ENCODE results near the gene ERP27.
A peak's percentile ranks its signal among the peaks of the same experiment; 100 is the strongest.

ERP27 gene

GRCh38 chr12:14931791-14932560 lies 6.4 kb downstream of the ERP27 start:
- DNase-seq (ENCODE audit: insufficient read length, low spot score) (no peak), FAIRE-seq (no peak)

GRCh38 chr12:14931359-14931758 lies 7.0 kb downstream of the ERP27 start:
- FAIRE-seq = no peak
- no peak for TF ChIP-seq POLR2A (IDR thresholded peaks at IDR 0.05; ENCODE audit: low read depth, low read length)
- no peak for TF ChIP-seq SPI1 (IDR thresholded peaks at IDR 0.05; ENCODE audit: low read depth, low read length)
- no peak for TF ChIP-seq POLR2AphosphoS5 (IDR thresholded peaks at IDR 0.05; ENCODE audit: low read depth, low read length)
- TF ChIP-seq POU2F2 (IDR thresholded peaks at IDR 0.05; ENCODE audit: low read depth, low read length) = no peak
- TF ChIP-seq PAX5 (IDR thresholded peaks at IDR 0.05; ENCODE audit: insufficient read depth, low read length, severe bottlenecking) = no peak
- no peak for TF ChIP-seq TAF1 (IDR thresholded peaks at IDR 0.05; ENCODE audit: low read depth, low read length)
- no peak for DNase-seq (ENCODE audit: insufficient read length, low spot score)

More at GRCh38 chr12:14931791-14932560, 6.4 kb downstream of the ERP27 start:
- no peak for TF ChIP-seq POU2F2 (IDR thresholded peaks at IDR 0.05; ENCODE audit: low read depth, low read length)
- no peak for TF ChIP-seq POLR2AphosphoS5 (IDR thresholded peaks at IDR 0.05; ENCODE audit: low read depth, low read length)
- no peak for TF ChIP-seq TAF1 (IDR thresholded peaks at IDR 0.05; ENCODE audit: low read depth, low read length)
- no peak for TF ChIP-seq SPI1 (IDR thresholded peaks at IDR 0.05; ENCODE audit: low read depth, low read length)
- TF ChIP-seq POLR2A (IDR thresholded peaks at IDR 0.05; ENCODE audit: low read depth, low read length) = no peak
- TF ChIP-seq PAX5 (IDR thresholded peaks at IDR 0.05; ENCODE audit: insufficient read depth, low read length, severe bottlenecking) = no peak

DNA sequence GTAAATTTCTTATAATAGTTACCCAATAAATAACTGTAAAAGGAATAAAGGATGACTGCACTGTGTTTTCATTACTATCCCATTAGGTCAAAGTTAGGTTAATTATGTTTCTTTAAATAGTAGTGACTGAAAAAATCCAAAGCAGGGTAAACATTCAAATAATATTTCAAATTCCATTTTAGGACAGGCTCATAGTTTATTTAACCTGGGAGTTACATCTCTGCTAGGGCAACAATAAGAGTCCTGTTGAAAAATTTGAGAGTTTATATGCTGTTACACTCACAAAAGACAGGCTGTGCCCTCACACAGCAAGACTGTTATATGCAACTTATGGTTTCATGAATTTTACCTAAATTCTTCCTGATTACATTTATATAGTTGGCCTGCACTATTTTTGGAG lies 8.0 kb downstream of the ERP27 start:
- TF ChIP-seq TAF1 (IDR thresholded peaks at IDR 0.05; ENCODE audit: low read depth, low read length) = no peak
- TF ChIP-seq POU2F2 (IDR thresholded peaks at IDR 0.05; ENCODE audit: low read depth, low read length) = no peak
- no peak for TF ChIP-seq PAX5 (IDR thresholded peaks at IDR 0.05; ENCODE audit: insufficient read depth, low read length, severe bottlenecking)
- no peak for TF ChIP-seq SPI1 (IDR thresholded peaks at IDR 0.05; ENCODE audit: low read depth, low read length)
- no peak for TF ChIP-seq POLR2A (IDR thresholded peaks at IDR 0.05; ENCODE audit: low read depth, low read length)
- no peak for TF ChIP-seq POLR2AphosphoS5 (IDR thresholded peaks at IDR 0.05; ENCODE audit: low read depth, low read length)
- FAIRE-seq = no peak
- DNase-seq (ENCODE audit: insufficient read length, low spot score) = no peak

DNA sequence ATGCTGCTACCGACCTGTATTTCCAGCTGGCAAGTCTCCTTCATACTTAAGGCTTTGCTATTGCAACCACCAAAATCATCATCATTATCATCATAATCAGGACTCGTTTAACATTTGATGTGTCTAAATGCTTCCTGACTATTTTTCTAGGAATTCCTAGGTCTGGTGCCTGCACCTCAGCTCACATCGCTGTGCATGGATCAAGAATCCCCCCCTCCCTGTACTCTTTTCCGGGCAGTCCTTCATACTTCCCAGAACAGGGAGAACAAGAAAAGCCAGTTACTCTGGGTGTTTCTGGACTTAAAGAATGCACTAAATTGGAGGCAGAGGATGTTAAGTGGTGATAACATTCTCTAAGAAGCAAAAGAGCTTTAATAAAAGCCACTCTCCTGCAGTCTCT lies 9.4 kb downstream of the ERP27 start:
- DNase-seq (ENCODE audit: insufficient read length, low spot score) (no peak), FAIRE-seq (no peak)
- no peak for TF ChIP-seq TAF1 (IDR thresholded peaks at IDR 0.05; ENCODE audit: low read depth, low read length)

DNA sequence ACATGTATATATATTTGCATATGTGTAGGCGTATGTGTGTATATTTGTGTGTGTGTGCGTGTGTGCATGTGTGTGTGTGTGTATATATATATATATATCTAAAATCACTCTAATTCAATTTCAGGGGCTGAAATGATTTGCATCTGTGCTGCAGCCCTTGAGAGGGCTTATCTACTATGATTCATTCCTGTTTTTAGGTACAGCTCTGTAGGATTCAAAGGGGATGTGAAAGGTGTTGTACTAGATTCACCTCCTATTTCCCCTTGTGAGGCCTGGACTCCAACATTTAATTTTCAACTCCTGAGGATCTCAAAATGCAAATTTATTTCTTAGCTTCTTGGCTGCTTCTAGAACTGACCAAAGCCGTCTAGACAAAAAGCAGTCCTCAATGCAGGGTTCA lies 11.1 kb downstream of the ERP27 start:
- FAIRE-seq = no peak
- TF ChIP-seq POU2F2 (IDR thresholded peaks at IDR 0.05; ENCODE audit: low read depth, low read length) (no peak), POLR2AphosphoS5 (IDR thresholded peaks at IDR 0.05; ENCODE audit: low read depth, low read length) (no peak), PAX5 (IDR thresholded peaks at IDR 0.05; ENCODE audit: insufficient read depth, low read length, severe bottlenecking) (no peak), TAF1 (IDR thresholded peaks at IDR 0.05; ENCODE audit: low read depth, low read length) (no peak), SPI1 (IDR thresholded peaks at IDR 0.05; ENCODE audit: low read depth, low read length) (0 out of 2 replicates have a peak, but pooled peaks have one; percentile 37)
- DNase-seq (ENCODE audit: insufficient read length, low spot score) = no peak

GRCh38 chr12:14924541-14924940 lies 13.8 kb downstream of the ERP27 start:
- no peak for FAIRE-seq
- DNase-seq (ENCODE audit: insufficient read length, low spot score) = no peak
- TF ChIP-seq POU2F2 (IDR thresholded peaks at IDR 0.05; ENCODE audit: low read depth, low read length) (no peak), SPI1 (IDR thresholded peaks at IDR 0.05; ENCODE audit: low read depth, low read length) (no peak), PAX5 (IDR thresholded peaks at IDR 0.05; ENCODE audit: insufficient read depth, low read length, severe bottlenecking) (no peak), POLR2A (IDR thresholded peaks at IDR 0.05; ENCODE audit: low read depth, low read length) (no peak), TAF1 (IDR thresholded peaks at IDR 0.05; ENCODE audit: low read depth, low read length) (no peak), POLR2AphosphoS5 (IDR thresholded peaks at IDR 0.05; ENCODE audit: low read depth, low read length) (no peak)

GRCh38 chr12:14923944-14924343 lies 14.4 kb downstream of the ERP27 start:
- TF ChIP-seq TAF1 (IDR thresholded peaks at IDR 0.05; ENCODE audit: low read depth, low read length) = no peak

GRCh38 chr12:14921218-14921617 lies 17.1 kb downstream of the ERP27 start:
- FAIRE-seq = no peak
- no peak for DNase-seq (ENCODE audit: insufficient read length, low spot score)
- no peak for TF ChIP-seq POU2F2 (IDR thresholded peaks at IDR 0.05; ENCODE audit: low read depth, low read length)

More at GRCh38 chr12:14923944-14924343, 14.4 kb downstream of the ERP27 start:
- DNase-seq (ENCODE audit: insufficient read length, low spot score) (no peak), FAIRE-seq (no peak)

DNA sequence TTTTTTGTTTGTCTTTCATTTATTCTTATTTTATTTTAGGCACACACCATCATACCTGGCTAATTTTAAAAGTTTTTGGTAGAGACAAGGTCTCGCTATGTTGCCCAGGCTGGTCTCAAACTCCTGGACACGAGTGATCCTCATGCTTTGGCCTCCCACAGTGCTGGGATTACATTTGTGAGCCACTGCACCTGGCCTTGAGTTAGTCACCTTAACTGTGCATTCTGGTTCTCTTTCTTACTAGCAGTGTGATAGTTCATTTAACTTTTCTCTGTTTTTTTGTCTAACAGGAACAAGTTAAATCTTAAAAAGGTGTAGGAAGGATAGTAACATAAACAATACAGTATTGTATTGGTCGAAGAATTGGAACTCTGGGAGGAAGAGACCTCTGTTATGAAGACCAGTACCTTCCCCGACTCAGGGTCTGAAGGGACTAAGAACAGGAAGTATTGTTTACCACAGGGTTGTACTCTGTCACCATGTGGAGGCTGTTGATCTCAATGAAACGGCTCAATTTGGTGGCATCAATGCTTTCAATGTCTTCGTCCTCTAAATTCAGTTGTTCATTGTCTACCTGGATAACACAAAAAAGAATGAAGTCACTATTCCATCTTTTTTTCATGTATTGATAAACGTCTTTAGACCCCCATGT lies 17.7 kb downstream of the ERP27 start:
- TF ChIP-seq POU2F2 (IDR thresholded peaks at IDR 0.05; ENCODE audit: low read depth, low read length) = no peak
- no peak for TF ChIP-seq POLR2A (IDR thresholded peaks at IDR 0.05; ENCODE audit: low read depth, low read length)
- no peak for TF ChIP-seq POLR2AphosphoS5 (IDR thresholded peaks at IDR 0.05; ENCODE audit: low read depth, low read length)
- no peak for TF ChIP-seq PAX5 (IDR thresholded peaks at IDR 0.05; ENCODE audit: insufficient read depth, low read length, severe bottlenecking)
- no peak for TF ChIP-seq TAF1 (IDR thresholded peaks at IDR 0.05; ENCODE audit: low read depth, low read length)
- no peak for TF ChIP-seq SPI1 (IDR thresholded peaks at IDR 0.05; ENCODE audit: low read depth, low read length)
- FAIRE-seq (peak; percentile 63), DNase-seq (ENCODE audit: insufficient read length, low spot score) (no peak)

DNA sequence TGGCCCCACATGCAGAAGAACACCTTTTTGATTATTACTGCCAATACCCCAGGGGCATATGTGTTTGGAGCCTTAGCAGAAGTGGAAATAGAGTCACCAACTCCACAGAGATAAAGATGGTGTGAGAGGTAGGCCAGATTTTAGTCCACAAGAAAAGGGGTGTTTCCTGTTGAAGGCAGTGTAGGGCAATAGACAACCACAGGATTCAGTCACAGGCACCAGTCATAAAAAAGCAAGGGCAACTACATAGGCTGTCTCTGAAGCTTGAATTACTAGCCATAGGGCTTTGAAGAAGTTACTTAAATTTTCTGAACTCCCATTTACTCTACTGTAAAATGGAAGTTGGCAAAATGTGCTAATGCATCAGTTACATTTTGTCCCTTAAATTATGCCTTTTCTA lies 18.9 kb downstream of the ERP27 start:
- TF ChIP-seq POLR2A (IDR thresholded peaks at IDR 0.05; ENCODE audit: low read depth, low read length) (no peak), TAF1 (IDR thresholded peaks at IDR 0.05; ENCODE audit: low read depth, low read length) (no peak), POU2F2 (IDR thresholded peaks at IDR 0.05; ENCODE audit: low read depth, low read length) (no peak), PAX5 (IDR thresholded peaks at IDR 0.05; ENCODE audit: insufficient read depth, low read length, severe bottlenecking) (no peak), SPI1 (IDR thresholded peaks at IDR 0.05; ENCODE audit: low read depth, low read length) (no peak), POLR2AphosphoS5 (IDR thresholded peaks at IDR 0.05; ENCODE audit: low read depth, low read length) (no peak)
- FAIRE-seq = no peak
- DNase-seq (ENCODE audit: insufficient read length, low spot score) = no peak

Data from GM12891 (cell line).